Stimulated activated CD4-positive, alpha-beta T cell treated with anti-CD3 and anti-CD28 coated beads, Interleukin-1b, Interleukin-23, amount 100 ng/mL, for 1 hour (primary cell): ENCODE data around the gene SH2B2.
"Not testable (repeated sequence)": the region's sequence is repeated elsewhere in the genome, so short reads cannot be mapped to it uniquely, and the experiment has no call there.

Source experiments
- DNase-seq, 2 donors: peaks; one replicate each; pipeline ENCODE4 v3.0.0-alpha.2; 2020; ENCODE audit warnings: low read depth in 2 of 2

The SH2B2 gene

DNA sequence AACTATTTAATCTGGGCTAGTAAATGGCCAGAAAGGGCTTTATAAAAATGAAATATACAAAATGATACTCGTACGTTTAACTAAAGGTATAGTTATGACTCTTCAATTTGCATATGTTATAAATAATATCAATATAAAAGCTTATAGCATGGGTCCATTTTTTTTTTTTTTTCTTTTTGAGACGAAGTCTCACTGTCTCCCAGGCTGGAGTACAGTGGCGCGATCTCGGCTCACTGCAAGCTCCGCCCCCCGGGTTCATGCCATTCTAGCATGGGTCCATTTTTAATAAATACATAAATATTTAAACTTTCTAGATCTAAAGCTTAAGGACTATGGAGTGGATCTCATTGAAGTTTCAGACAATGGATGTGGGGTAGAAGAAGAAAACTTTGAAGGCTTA is 50.3 kb downstream of the SH2B2 start:
- not testable (repeated sequence) for DNase-seq

DNA sequence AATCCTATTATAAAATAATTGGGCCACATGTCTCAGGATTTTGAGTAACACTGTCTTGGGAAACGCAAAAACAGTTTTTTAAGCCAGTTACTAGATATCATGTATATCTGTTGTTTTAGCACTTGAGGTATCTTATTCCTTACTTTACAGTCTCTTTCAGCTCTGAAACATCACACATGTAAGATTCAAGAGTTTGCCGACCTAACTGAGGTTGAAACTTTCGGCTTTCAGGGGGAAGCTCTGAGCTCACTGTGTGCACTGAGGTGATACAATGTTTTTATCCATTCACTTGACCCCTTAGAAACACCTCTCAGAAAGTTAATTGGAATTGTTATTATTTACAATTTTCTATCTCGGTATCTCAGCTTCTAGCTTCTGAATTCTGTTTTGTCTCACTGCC is 50.8 kb downstream of the SH2B2 start:
- not testable (repeated sequence) for DNase-seq

GRCh38 chr7:102340599-102341368 is 54.1 kb downstream of the SH2B2 start:
- not testable (repeated sequence) for DNase-seq

DNA sequence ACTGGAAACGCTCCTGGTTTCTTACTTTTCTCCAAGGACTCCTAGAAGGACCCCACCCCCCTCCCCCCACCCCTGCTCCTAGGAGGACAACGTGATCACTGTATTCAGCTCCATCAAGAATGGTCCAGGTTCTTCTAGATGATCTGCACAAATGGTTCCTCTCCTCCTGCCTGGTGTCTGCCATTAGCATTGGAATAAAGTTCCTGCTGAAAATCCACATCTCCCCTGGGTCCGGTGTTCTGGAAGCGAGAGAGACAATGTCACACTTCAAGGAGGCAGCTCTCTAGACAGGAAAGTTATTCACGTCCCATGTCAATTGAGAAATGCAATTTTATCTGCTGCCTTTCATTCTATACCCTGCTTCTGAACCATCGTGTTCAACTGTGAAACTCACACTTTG is 60.3 kb downstream of the SH2B2 start:
- DNase-seq: not testable (repeated sequence)

- not testable (repeated sequence) for DNase-seq
These were observed 69.7 kb downstream of the SH2B2 start, which contains the start of gene SPDYE6 for GRCh38 chr7:102356344-102356743. SPDYE6 (minus strand) TSS chr7:102356444; CDS start chr7:102356023, 421 bp downstream.

- peak; percentile 75 to 82 for DNase-seq
These were observed 77.1 kb downstream of the SH2B2 start for GRCh38 chr7:102363549-102364393.

DNA sequence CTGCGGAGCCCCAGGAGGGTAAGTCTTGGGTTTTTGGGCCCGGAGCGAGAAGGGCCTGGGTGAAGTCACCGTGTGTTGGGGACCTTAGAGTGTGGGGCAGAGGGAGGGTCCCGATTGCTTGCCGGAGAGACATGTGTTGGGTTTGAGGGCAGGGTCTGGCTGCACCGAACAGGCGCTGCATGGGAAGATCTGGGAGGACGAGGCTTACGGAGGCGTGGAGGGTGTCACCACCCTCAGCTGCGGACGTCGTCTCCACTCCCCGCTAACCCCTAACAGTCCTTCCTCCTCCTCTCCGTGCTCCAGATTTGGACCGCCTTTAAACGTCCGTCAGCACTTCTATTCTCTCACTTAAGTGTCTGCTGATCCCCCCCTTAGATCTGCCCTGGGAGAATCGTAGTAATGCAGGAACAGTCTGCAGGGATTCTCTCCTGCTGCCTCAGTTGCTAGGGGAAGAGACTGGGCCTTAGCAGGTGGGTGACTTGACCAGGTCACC is 77.8 kb downstream of the SH2B2 start:
- DNase-seq: not testable (repeated sequence)

DNA sequence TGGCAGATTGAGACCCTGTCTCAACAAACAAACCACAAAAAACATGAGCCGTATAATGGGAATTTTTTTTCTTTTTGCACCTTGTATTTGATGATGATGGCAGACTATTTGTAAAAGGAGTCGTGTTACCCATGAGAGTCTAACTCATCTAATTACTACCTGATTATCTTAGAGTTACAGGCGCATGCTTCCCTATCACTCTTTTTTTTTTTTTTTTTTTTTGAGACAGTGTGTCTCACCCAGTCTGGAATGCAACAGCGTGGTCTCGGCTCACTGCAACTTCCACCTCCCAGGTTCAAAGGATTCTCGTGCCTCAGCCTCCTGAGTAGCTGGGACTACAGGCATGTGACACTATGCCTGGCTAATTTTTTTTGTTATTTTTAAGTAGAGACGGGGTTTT is 78.7 kb downstream of the SH2B2 start:
- DNase-seq: not testable (repeated sequence)

- not testable (repeated sequence) for DNase-seq
These were observed 83.4 kb downstream of the SH2B2 start for GRCh38 chr7:102370038-102370437.
